22Rv1 (cell line): ENCODE results near the gene MRPL11.

ENCODE experiments used
- CTCF ChIP-seq: fragments of 450-650 bp; IDR thresholded peaks from 2 replicates; pipeline ENCODE4 v1.5.1; 2017; ENCODE audit warnings: mild to moderate bottlenecking
- ZFX ChIP-seq: fragments of 450-650 bp; IDR thresholded peaks from 2 replicates; pipeline ENCODE4 v1.6.1; 2017; ENCODE audit warnings: antibody characterized with exemption, borderline replicate concordance

- TF ChIP-seq CTCF (no peak), ZFX (no peak)
These were observed 18.8 kb downstream of the MRPL11 start for GRCh38 chr11:66419825-66420224.
